GM18520 (cell line): Measurements from ENCODE around the gene LAMTOR5.
"Not testable (repeated sequence)": the region's sequence is repeated elsewhere in the genome, so short reads cannot be mapped to it uniquely, and the experiment has no call there.

Experiments used
- ATAC-seq: cut with Tn5 transposase; IDR thresholded peaks from one replicate; pipeline ENCODE4 v1.9.1; 2021; ENCODE audit not compliant: unreplicated experiment

The LAMTOR5 gene

GRCh38 chr1:110428946-110429345, 21.5 kb upstream of the LAMTOR5 start:
- no peak for ATAC-seq

- ATAC-seq: no peak
These were observed 19.4 kb upstream of the LAMTOR5 start for GRCh38 chr1:110426854-110427253.

- ATAC-seq: no peak
These were observed 18.2 kb upstream of the LAMTOR5 start for GRCh38 chr1:110425612-110426152.

GRCh38 chr1:110424699-110425611, 17.5 kb upstream of the LAMTOR5 start:
- no peak for ATAC-seq

- no peak for ATAC-seq
These were observed 13.6 kb upstream of the LAMTOR5 start for GRCh38 chr1:110420874-110421793.

- no peak for ATAC-seq
These were observed 12.6 kb upstream of the LAMTOR5 start for GRCh38 chr1:110420023-110420662.

GRCh38 chr1:110418729-110419128, 11.2 kb upstream of the LAMTOR5 start:
- ATAC-seq: no peak

- ATAC-seq: not testable (repeated sequence)
These were observed 5.6 kb upstream of the LAMTOR5 start for GRCh38 chr1:110413045-110413444.

GRCh38 chr1:110412576-110412975, 5.1 kb upstream of the LAMTOR5 start:
- no peak for ATAC-seq

- no peak for ATAC-seq
These were observed 3.8 kb upstream of the LAMTOR5 start for GRCh38 chr1:110411173-110411735.

- ATAC-seq: no peak
These were observed 1.8 kb upstream of the LAMTOR5 start for GRCh38 chr1:110409316-110409715.

- no peak for ATAC-seq
These were observed 994 bp upstream of the LAMTOR5 start for GRCh38 chr1:110408488-110408887.

- ATAC-seq: not testable (repeated sequence)
These were observed 1.1 kb downstream of the LAMTOR5 start for GRCh38 chr1:110406407-110406806.

GRCh38 chr1:110404401-110404800, 3.1 kb downstream of the LAMTOR5 start:
- ATAC-seq: no peak

GRCh38 chr1:110403805-110404204, 3.7 kb downstream of the LAMTOR5 start:
- ATAC-seq: no peak

- not testable (repeated sequence) for ATAC-seq
These were observed 11.1 kb downstream of the LAMTOR5 start for GRCh38 chr1:110396259-110396958.

- ATAC-seq: no peak
These were observed 13.0 kb downstream of the LAMTOR5 start for GRCh38 chr1:110394493-110394820.

- no peak for ATAC-seq
These were observed 13.6 kb downstream of the LAMTOR5 start for GRCh38 chr1:110393691-110394492.

GRCh38 chr1:110393286-110393685, 14.2 kb downstream of the LAMTOR5 start:
- ATAC-seq: no peak
